ENCODE data around the gene DAP3.
A peak's percentile ranks its signal among the peaks of the same experiment; 100 is the strongest.

The DAP3 gene

GRCh38 chr1:155645034-155645598, 43.8 kb upstream of the DAP3 start:
- no peak overlapping the region for H3K27ac ChIP-seq (ENCODE audit: extremely low read depth, low read depth, low read length)

GRCh38 chr1:155645648-155646047, 43.2 kb upstream of the DAP3 start:
- Histone ChIP-seq H3K27ac (ENCODE audit: extremely low read depth, low read depth, low read length) (no peak overlapping the region), H3K36me3 (ENCODE audit: control insufficient read depth in 2 of 2, insufficient read depth in 1 of 2, low read length in 2 of 2) (no peaks in the 10 kb centered on the region), H3K4me1 (ENCODE audit: control insufficient read depth, insufficient read depth, low read length) (no peaks in the 10 kb centered on the region), H3K4me3 (ENCODE audit: low read depth, low read length) (no peak overlapping the region), H3K9me3 (ENCODE audit: control insufficient read depth, insufficient read depth, low read depth, low read length) (no peaks in the 10 kb centered on the region)
- ChIA-PET POLR2A (no interaction called here), CTCF (interaction anchor here (0.6 to 1.3 kb wide), 4 partner anchors 83 to 394 kb away, joined by 3 to 6 read pairs (median 3); no protein-coding TSS in a partner anchor)
- no peak for TF ChIP-seq OSR2 (tag by site-specific recombination; IDR thresholded peaks at IDR 0.05)
- no peak for TF ChIP-seq GLI2 (tag by site-specific recombination; IDR thresholded peaks at IDR 0.05; ENCODE audit: borderline replicate concordance, low read depth)
- TF ChIP-seq GLI4 (tag by site-specific recombination; IDR thresholded peaks at IDR 0.05), result no peak
- TF ChIP-seq SP7 (tag by site-specific recombination; IDR thresholded peaks at IDR 0.05), result no peak
- TF ChIP-seq BCL11A (tag by site-specific recombination; IDR thresholded peaks at IDR 0.05; ENCODE audit: low read depth), result no peak
- TF ChIP-seq, protein P1, sequence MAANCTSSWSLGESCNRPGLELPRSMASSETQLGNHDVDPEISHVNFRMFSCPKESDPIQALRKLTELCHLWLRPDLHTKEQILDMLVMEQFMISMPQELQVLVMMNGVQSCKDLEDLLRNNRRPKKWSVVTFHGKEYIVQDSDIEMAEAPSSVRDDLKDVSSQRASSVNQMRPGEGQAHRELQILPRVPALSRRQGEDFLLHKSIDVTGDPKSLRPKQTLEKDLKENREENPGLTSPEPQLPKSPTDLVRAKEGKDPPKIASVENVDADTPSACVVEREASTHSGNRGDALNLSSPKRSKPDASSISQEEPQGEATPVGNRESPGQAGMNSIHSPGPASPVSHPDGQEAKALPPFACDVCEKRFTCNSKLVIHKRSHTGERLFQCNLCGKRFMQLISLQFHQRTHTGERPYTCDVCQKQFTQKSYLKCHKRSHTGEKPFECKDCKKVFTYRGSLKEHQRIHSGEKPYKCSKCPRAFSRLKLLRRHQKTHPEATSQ (tag by site-specific recombination; IDR thresholded peaks at IDR 0.05), result no peak
- TF ChIP-seq ZNF202 (tag by site-specific recombination; IDR thresholded peaks at IDR 0.05; ENCODE audit: borderline replicate concordance), result no peak
- no peak for TF ChIP-seq KLF8 (tag by site-specific recombination; IDR thresholded peaks at IDR 0.05)
- no peak for TF ChIP-seq ZBTB20 (tag by site-specific recombination; IDR thresholded peaks at IDR 0.05)
- TF ChIP-seq ZFP3 (tag by site-specific recombination; IDR thresholded peaks at IDR 0.05; ENCODE audit: low read depth), result no peak
- no peak for TF ChIP-seq ZNF391 (tag by site-specific recombination; IDR thresholded peaks at IDR 0.05; ENCODE audit: borderline replicate concordance, low read depth)
- TF ChIP-seq KLF9 (tag by site-specific recombination; IDR thresholded peaks at IDR 0.05; ENCODE audit: low read depth), result no peak
- no peak for TF ChIP-seq ZBTB6 (tag by site-specific recombination; IDR thresholded peaks at IDR 0.05)
- TF ChIP-seq ZNF830 (tag by site-specific recombination; IDR thresholded peaks at IDR 0.05; ENCODE audit: low read depth), result no peak

More at GRCh38 chr1:155645034-155645598, 43.8 kb upstream of the DAP3 start:
- Histone ChIP-seq H3K9me3 (ENCODE audit: control insufficient read depth, insufficient read depth, low read depth, low read length) (no peaks in the 10 kb centered on the region), H3K4me3 (ENCODE audit: low read depth, low read length) (no peak overlapping the region), H3K4me1 (ENCODE audit: control insufficient read depth, insufficient read depth, low read length) (no peaks in the 10 kb centered on the region), H3K36me3 (ENCODE audit: control insufficient read depth in 2 of 2, insufficient read depth in 1 of 2, low read length in 2 of 2) (no peaks in the 10 kb centered on the region)
- ChIA-PET CTCF (interaction anchor here (0.7 to 1.3 kb wide), 3 partner anchors 84 to 393 kb away, joined by 3 to 6 read pairs (median 3); no protein-coding TSS in a partner anchor), POLR2A (no interaction called here)
- 0 out of 2 replicates have a peak, but pooled peaks have one; percentile 18 for TF ChIP-seq MZF1 (tag by site-specific recombination; IDR thresholded peaks at IDR 0.05; ENCODE audit: borderline replicate concordance)
- TF ChIP-seq, protein P2, sequence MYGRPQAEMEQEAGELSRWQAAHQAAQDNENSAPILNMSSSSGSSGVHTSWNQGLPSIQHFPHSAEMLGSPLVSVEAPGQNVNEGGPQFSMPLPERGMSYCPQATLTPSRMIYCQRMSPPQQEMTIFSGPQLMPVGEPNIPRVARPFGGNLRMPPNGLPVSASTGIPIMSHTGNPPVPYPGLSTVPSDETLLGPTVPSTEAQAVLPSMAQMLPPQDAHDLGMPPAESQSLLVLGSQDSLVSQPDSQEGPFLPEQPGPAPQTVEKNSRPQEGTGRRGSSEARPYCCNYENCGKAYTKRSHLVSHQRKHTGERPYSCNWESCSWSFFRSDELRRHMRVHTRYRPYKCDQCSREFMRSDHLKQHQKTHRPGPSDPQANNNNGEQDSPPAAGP (tag by site-specific recombination; IDR thresholded peaks at IDR 0.05), result no peak

GRCh38 chr1:155646307-155646706, 42.6 kb upstream of the DAP3 start:
- no peaks in the 10 kb centered on the region for H3K9me3 ChIP-seq (ENCODE audit: control insufficient read depth, insufficient read depth, low read depth, low read length)
- no peaks in the 10 kb centered on the region for H3K36me3 ChIP-seq (ENCODE audit: control insufficient read depth in 2 of 2, insufficient read depth in 1 of 2, low read length in 2 of 2)
- no peak overlapping the region for H3K27ac ChIP-seq (ENCODE audit: extremely low read depth, low read depth, low read length)
- H3K4me3 ChIP-seq (ENCODE audit: low read depth, low read length), result no peak overlapping the region
- no peak for TF ChIP-seq ZNF354C (tag by site-specific recombination; IDR thresholded peaks at IDR 0.05; ENCODE audit: borderline replicate concordance, low read depth)
- 0 out of 2 replicates have a peak, but pooled peaks have one; percentile 40 for TF ChIP-seq SCRT1 (tag by site-specific recombination; IDR thresholded peaks at IDR 0.05; ENCODE audit: borderline replicate concordance)
- TF ChIP-seq ZNF341 (tag by site-specific recombination; IDR thresholded peaks at IDR 0.05; ENCODE audit: low read depth), result 0 out of 2 replicates have a peak, but pooled peaks have one; percentile 19
- TF ChIP-seq SCRT2 (tag by site-specific recombination; IDR thresholded peaks at IDR 0.05), result peak; percentile 88
- H3K4me1 ChIP-seq (ENCODE audit: control insufficient read depth, insufficient read depth, low read length), result no peaks in the 10 kb centered on the region
- CTCF ChIA-PET, result interaction anchor here (0.7 kb wide), 1 partner anchor 116 kb away, joined by 4 read pairs; no protein-coding TSS in a partner anchor
- POLR2A ChIA-PET, result no interaction called here
